HG03460 (cell line): ENCODE data around the gene TEX30.

Experiments
- ATAC-seq: cut with Tn5 transposase; IDR thresholded peaks from one replicate; pipeline ENCODE4 v1.9.1; 2021; ENCODE audit not compliant: unreplicated experiment

Gene TEX30

DNA sequence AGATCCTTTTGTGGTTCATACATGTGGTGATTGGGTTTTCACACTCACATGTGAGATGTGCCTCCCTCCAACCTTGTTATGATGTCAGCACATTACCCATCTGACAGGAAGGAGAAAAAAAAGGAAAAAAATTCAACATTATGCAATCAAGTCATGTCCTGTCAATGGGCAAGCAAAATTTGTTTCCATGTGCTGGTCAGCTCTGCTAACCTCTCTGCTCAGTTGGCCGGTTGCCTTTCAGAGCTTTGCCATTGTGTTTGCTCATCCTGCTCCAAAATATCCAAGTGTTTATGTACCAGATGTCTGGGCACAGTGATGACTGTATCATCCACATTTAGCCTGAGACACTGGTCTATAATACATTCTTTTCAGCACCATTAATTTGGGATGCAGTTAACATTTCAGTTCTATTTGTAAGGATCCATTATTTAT is 51.8 kb downstream of the TEX30 start:
- no peak for ATAC-seq

DNA sequence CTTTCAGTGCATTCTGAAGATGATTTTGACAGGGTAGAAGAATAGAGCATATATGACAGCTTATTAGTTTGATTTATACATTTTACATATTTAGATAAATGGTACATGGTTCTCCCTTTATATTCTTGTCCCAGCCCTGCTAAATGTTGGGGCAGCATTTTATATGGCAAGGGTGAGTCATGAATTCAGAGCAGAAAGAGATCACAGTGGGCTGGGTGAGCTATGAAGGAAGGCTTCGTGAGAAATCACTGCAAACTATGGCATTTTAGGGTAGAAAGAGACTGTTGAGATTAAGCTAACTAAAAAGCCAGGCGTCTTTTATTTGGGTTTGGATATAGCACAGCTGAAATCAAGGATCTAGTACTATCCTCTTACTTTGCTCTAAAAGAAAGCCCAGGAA is 54.8 kb downstream of the TEX30 start:
- no peak for ATAC-seq
